Caco-2 (cell line): ENCODE measurements around the gene DUSP6. TPM values are rescaled to one million over a fixed set of nuclear protein-coding genes. Genes with fewer than 3 reads are reported as not detected.

Source experiments
- BruUV-seq: library from RNA; stranded (reverse); fragments of 400-500 nt; replicated peaks from 2 replicates; lab custom pipeline; 2021; lab: Mats Ljungman, UMichigan
- CTCF ChIA-PET: fragments of 300-600 bp; sonication (Branson Sonifier 250); formaldehyde crosslinking; loops from one replicate; lab custom pipeline; 2022; ENCODE audit warnings: antibody characterized with exemption; lab: Charles Lee
- POLR2A ChIA-PET: fragments of 300-600 bp; sonication (Branson Sonifier 250); formaldehyde crosslinking; loops from one replicate; lab custom pipeline; 2022; ENCODE audit warnings: antibody characterized with exemption; lab: Charles Lee
- DNase-seq, 2 experiments: peaks; one replicate each; pipeline versions ENCODE4 v3.0.0 to v3.0.0-alpha.2; 2020 to 2022
- H3K27me3 ChIP-seq: replicated peaks from 2 replicates; pipeline ENCODE4 v1.6.0; 2011; ENCODE audit warnings: low read length; ENCODE audit not compliant: control insufficient read depth, insufficient read depth
- H3K36me3 ChIP-seq: 2 replicates; pipeline ENCODE4 v1.5.1; 2011; ENCODE audit warnings: low read length; ENCODE audit not compliant: control insufficient read depth, insufficient read depth
- H3K4me1 ChIP-seq: fragments of 250-450 bp; sonication (Bioruptor Pico); 2 replicates; pipeline ENCODE4 v1.5.1; 2020; ENCODE audit warnings: mild to moderate bottlenecking
- H3K4me3 ChIP-seq: 2 replicates; pipeline ENCODE4 v1.5.1; 2011; ENCODE audit warnings: low read depth, mild to moderate bottlenecking, control low read depth, low read length
- H3K9me3 ChIP-seq: fragments of 250-450 bp; sonication (Bioruptor Pico); 2 replicates; pipeline ENCODE4 v1.5.1; 2020; ENCODE audit warnings: mild to moderate bottlenecking, moderate library complexity
- H3K27ac Mint-ChIP-seq: one replicate; pipeline ENCODE4 v1.8.0; 2022; ENCODE audit warnings: mixed read lengths; ENCODE audit not compliant: unreplicated experiment
- H3K27me3 Mint-ChIP-seq: one replicate; pipeline ENCODE4 v1.8.0; 2022; ENCODE audit warnings: mixed read lengths; ENCODE audit not compliant: insufficient read depth, unreplicated experiment
- H3K36me3 Mint-ChIP-seq: one replicate; pipeline ENCODE4 v1.8.0; 2022; ENCODE audit warnings: mild to moderate bottlenecking, mixed read lengths; ENCODE audit not compliant: insufficient read depth, unreplicated experiment
- H3K4me1 Mint-ChIP-seq: one replicate; pipeline ENCODE4 v1.8.0; 2022; ENCODE audit warnings: low read depth, mixed read lengths; ENCODE audit not compliant: unreplicated experiment
- H3K4me3 Mint-ChIP-seq: one replicate; pipeline ENCODE4 v1.8.0; 2022; ENCODE audit warnings: mild to moderate bottlenecking, moderate library complexity, mixed read lengths; ENCODE audit not compliant: unreplicated experiment
- H3K9me3 Mint-ChIP-seq: one replicate; pipeline ENCODE4 v1.8.0; 2022; ENCODE audit warnings: mixed read lengths; ENCODE audit not compliant: unreplicated experiment
- intact Hi-C: fragments of 100-400 bp; cut with micrococcal nuclease; formaldehyde crosslinking; loops from one replicate; pipeline ENCODE4 v1.10.0; 2022; ENCODE audit not compliant: unreplicated experiment
- total RNA-seq: library from RNA; stranded (reverse); gene quantifications from 2 replicates; pipeline ENCODE4 v1.2.3, GENCODE V29; 2022
- TF ChIP-seq, protein P1 (sequence below), 2 experiments: fragments of 200-600 bp in 1 of 2; IDR thresholded peaks; 1 replicate in 1 of 2; 2 replicates in 1 of 2; pipeline versions ENCODE4 v1.5.1 to v1.8.0; 2011 to 2022; ENCODE audit warnings: antibody characterized with exemption in 1 of 2, control low read depth in 1 of 2, inconsistent platforms in 1 of 2, low read depth in 1 of 2, low read length in 1 of 2, mild to moderate bottlenecking in 1 of 2, moderate library complexity in 1 of 2; ENCODE audit not compliant: insufficient read depth in 1 of 2, severe bottlenecking in 1 of 2, unreplicated experiment in 1 of 2

DUSP6 gene
- total RNA-seq, 1 experiment from 2014 or later: 22.4 TPM

DNA sequence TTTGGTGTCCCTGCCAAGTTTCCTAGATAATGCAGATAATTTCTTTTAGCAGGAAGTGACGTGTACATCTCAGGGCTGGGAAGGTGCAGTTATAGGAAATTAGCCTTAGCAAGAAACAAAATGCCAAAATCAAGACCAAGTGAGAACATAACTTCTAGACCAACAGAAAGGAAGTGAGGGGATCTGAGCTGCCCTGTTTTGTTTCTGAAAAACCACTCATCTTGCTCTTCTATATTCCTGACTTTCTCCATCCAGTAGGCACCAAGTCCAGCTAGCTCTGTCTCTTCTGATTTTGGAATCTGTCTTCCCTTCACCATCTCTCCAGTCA, 23.9 kb upstream of the DUSP6 start:
- ChIA-PET POLR2A (interaction anchor here (2.3 kb wide), 1 partner anchor 23 kb away, joined by 14 read pairs; the partner anchor contains the start of gene DUSP6), CTCF (no interaction called here)
- TF ChIP-seq, protein P1, sequence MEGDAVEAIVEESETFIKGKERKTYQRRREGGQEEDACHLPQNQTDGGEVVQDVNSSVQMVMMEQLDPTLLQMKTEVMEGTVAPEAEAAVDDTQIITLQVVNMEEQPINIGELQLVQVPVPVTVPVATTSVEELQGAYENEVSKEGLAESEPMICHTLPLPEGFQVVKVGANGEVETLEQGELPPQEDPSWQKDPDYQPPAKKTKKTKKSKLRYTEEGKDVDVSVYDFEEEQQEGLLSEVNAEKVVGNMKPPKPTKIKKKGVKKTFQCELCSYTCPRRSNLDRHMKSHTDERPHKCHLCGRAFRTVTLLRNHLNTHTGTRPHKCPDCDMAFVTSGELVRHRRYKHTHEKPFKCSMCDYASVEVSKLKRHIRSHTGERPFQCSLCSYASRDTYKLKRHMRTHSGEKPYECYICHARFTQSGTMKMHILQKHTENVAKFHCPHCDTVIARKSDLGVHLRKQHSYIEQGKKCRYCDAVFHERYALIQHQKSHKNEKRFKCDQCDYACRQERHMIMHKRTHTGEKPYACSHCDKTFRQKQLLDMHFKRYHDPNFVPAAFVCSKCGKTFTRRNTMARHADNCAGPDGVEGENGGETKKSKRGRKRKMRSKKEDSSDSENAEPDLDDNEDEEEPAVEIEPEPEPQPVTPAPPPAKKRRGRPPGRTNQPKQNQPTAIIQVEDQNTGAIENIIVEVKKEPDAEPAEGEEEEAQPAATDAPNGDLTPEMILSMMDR (IDR thresholded peaks at IDR 0.05; ENCODE audit: insufficient read depth in 1 of 2, low read depth in 1 of 2, low read length in 1 of 2, severe bottlenecking in 1 of 2, unreplicated experiment in 1 of 2): no peak
- Histone ChIP-seq H3K36me3 (no peaks in the 10 kb centered on the region), H3K9me3 (no peaks in the 10 kb centered on the region), H3K4me1 (peaks cover 85% of the 10 kb centered on the region), H3K4me3 (no peak overlapping the region), H3K27me3 (no peaks in the 10 kb centered on the region)
- peak overlapping the region; percentile 89 for H3K27ac Mint-ChIP-seq
- no peaks in the 10 kb centered on the region for H3K9me3 Mint-ChIP-seq
- no peak for DNase-seq
- H3K4me1 Mint-ChIP-seq: peaks cover 30% of the 10 kb centered on the region
- no peak overlapping the region for H3K4me3 Mint-ChIP-seq
- no peaks in the 10 kb centered on the region for H3K27me3 Mint-ChIP-seq
- H3K36me3 Mint-ChIP-seq: peaks cover 10% of the 10 kb centered on the region
- BruUV-seq: no TSS peak
- intact Hi-C loops: no loop called here

DNA sequence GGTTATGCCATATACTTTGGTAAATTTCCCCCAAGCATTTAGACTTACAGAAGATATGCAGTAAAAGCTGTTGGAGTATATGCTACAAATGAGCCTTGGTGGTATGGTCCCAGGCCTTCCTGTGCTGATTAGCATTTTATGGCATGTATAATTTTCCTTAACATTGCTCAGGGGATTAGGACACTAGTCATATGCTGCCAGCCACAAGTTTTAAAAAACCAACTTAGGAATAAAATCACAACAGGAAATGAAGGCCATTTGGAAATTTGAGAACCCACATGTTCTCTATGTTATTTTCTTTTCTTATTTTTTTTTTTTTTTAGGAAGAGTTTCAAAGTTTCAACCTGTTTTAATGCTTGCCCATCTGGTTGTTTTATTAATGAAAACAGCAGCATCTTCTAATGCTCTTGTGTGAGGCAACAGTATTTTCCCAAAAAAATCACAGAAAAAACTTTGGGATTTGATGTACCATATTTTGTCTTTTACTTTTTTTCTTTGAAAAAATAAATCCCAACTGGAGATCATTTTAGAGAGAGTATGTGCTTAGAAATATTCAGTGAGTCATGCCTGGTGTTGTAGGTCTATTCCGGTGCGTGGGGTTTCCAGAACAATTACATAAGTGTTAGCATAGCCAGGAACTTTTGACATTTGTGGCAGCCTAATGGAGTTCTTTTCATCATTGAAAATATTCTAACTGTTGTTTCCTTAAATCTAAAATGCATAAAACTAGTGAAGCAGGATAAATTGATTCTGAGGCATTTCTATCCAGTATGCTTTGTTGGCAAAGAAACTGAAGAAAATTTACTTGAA, 21.7 kb upstream of the DUSP6 start:
- no peak for DNase-seq
- no peak overlapping the region for H3K4me3 ChIP-seq
- intact Hi-C loops: no loop called here
- Mint-ChIP-seq H3K36me3 (peaks cover 7% of the 10 kb centered on the region), H3K4me1 (peaks cover 45% of the 10 kb centered on the region), H3K27ac (no peak overlapping the region), H3K4me3 (no peak overlapping the region), H3K27me3 (no peaks in the 10 kb centered on the region), H3K9me3 (no peaks in the 10 kb centered on the region)
- POLR2A ChIA-PET: no interaction called here
- H3K4me1 ChIP-seq: peaks cover 92% of the 10 kb centered on the region
- no peaks in the 10 kb centered on the region for H3K27me3 ChIP-seq
- no peaks in the 10 kb centered on the region for H3K36me3 ChIP-seq
- no TSS peak for BruUV-seq
- TF ChIP-seq, protein P1 (IDR thresholded peaks at IDR 0.05; ENCODE audit: insufficient read depth in 1 of 2, low read depth in 1 of 2, low read length in 1 of 2, severe bottlenecking in 1 of 2, unreplicated experiment in 1 of 2): no peak
- CTCF ChIA-PET: interaction anchor here (0.6 kb wide), 1 partner anchor 20 kb away, joined by 3 read pairs; no protein-coding TSS in a partner anchor
- no peaks in the 10 kb centered on the region for H3K9me3 ChIP-seq

DNA sequence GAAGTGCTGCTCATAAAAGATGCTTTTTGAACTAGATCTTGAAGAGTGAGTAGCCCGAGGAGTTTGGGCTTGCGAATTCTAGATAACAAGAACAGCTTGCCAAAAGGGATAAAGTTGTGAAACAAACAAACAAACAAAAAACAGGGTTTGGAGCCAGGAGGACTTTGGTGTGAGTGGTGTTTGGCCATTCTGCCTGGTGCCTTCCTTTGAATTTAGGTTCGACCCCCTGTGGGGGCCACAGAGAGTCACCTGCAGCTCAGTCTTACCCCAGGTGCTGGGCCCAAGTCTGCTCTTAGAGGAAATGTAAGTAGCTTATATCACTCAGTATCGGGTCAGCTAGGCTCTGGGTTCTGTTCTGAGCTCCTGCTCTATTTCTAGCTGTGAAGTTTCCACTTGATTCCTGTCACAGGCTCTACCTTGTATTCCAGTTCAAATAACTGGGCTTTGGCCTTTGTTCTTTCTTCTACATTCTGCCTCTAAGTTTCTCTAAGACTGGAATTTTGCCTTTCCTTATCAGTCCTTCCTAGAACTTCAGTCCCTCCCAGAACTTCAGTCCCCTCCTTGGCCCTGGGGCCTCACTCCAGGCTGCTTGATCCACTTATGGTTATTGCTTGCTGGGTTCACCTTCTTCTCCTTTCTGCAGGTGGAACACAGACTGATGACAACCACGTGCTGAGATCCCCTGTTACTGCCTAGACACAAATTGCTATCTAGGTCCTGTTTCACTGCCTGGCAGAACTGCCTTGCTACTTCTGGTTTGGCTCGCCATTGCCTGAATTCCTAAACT, 20.5 kb upstream of the DUSP6 start:
- no peaks in the 10 kb centered on the region for H3K9me3 Mint-ChIP-seq
- H3K27me3 Mint-ChIP-seq: no peaks in the 10 kb centered on the region
- intact Hi-C loops: no loop called here
- no peaks in the 10 kb centered on the region for H3K36me3 ChIP-seq
- BruUV-seq: no TSS peak
- TF ChIP-seq, protein P1 (IDR thresholded peaks at IDR 0.05; ENCODE audit: insufficient read depth in 1 of 2, low read depth in 1 of 2, low read length in 1 of 2, severe bottlenecking in 1 of 2, unreplicated experiment in 1 of 2): no peak
- peak overlapping the region; percentile 90 for H3K27ac Mint-ChIP-seq
- DNase-seq: peak in 1 of 2 experiments; percentile 85
- ChIA-PET CTCF (no interaction called here), POLR2A (interaction anchor here (0.8 to 0.9 kb wide), 2 partner anchors 19 to 20 kb away, joined by 3 to 5 read pairs; partner anchors contain the start of gene DUSP6)
- no peak overlapping the region for H3K4me3 ChIP-seq
- H3K4me1 Mint-ChIP-seq: peaks cover 51% of the 10 kb centered on the region
- peaks cover 13% of the 10 kb centered on the region for H3K36me3 Mint-ChIP-seq
- peaks cover 93% of the 10 kb centered on the region for H3K4me1 ChIP-seq
- H3K4me3 Mint-ChIP-seq: peak overlapping the region; percentile 41
- H3K27me3 ChIP-seq: no peaks in the 10 kb centered on the region
- H3K9me3 ChIP-seq: no peaks in the 10 kb centered on the region
